IgD-negative memory B cell (primary cell): ENCODE results near the gene TMIE. TPM values are rescaled to one million over a fixed set of nuclear protein-coding genes. Genes with fewer than 3 reads are reported as not detected.
"Not testable (repeated sequence)": the region's sequence is repeated elsewhere in the genome, so short reads cannot be mapped to it uniquely, and the experiment has no call there.

Experiments used
- H3K27ac Mint-ChIP-seq, 3 donors: one replicate each; pipeline ENCODE4 v1.8.0; 2020 to 2022; ENCODE audit warnings: mild to moderate bottlenecking in 3 of 3, mixed read lengths in 3 of 3, moderate library complexity in 1 of 3
- H3K27me3 Mint-ChIP-seq: one replicate; pipeline ENCODE4 v1.8.0; 2021; ENCODE audit warnings: mixed read lengths
- H3K36me3 Mint-ChIP-seq: one replicate; pipeline ENCODE4 v1.8.0; 2020; ENCODE audit warnings: mild to moderate bottlenecking, mixed read lengths
- H3K4me1 Mint-ChIP-seq, 3 donors: one replicate each; pipeline ENCODE4 v1.8.0; 2020 to 2022; ENCODE audit warnings: mixed read lengths in 3 of 3, mild to moderate bottlenecking in 1 of 3
- H3K4me3 Mint-ChIP-seq, 4 donors: one replicate each; pipeline ENCODE4 v1.8.0; 2020 to 2022; ENCODE audit warnings: mild to moderate bottlenecking in 4 of 4, mixed read lengths in 4 of 4, moderate library complexity in 3 of 4
- H3K9me3 Mint-ChIP-seq, 3 donors: one replicate each; pipeline ENCODE4 v1.8.0; 2020 to 2021; ENCODE audit warnings: mixed read lengths in 3 of 3, mild to moderate bottlenecking in 1 of 3
- polyA plus RNA-seq: library from polyadenylated mRNA; unstranded; fragments of 300-500 nt; fragmentation: Illumina TruSeq; gene quantifications from one replicate; pipeline ENCODE4 v1.2.3, GENCODE V29; 2021

TMIE gene
- polyA plus RNA-seq, 1 donor from 2014 or later: not detected

DNA sequence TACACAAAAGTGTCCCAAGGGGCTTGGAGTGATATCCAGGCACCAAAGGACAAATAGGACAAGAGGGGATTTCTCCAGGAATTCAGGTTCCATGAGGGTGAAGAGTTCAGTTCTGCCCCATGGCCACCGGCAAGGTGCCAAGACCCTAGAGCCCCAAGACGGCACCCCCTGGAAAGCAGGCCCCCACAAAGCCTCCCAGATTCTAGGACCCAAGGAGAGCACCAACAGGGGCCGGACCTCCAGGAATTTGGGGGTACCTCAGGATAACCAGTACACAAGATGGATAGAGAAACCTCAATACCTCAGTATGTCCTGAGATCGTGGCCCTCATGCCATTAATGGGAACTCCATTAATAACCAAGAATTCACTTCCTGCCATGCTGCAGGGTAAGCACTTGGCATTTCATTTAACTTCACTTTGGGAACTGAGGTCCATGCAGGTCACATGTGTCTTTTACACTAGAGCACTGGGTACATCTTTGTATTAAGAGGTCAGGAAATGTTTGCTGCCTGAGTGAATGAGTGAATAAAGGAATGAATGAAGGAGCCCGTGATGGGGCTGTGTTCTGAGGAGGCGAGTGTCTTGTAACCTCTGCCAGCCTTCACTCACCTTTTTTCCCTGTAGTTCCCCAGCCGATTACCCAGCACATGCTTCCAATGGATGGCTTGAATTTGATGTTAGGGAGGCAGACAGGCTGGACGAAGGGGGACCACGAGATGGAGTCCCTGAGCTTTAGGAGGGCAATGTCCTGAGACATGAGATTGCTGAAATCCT is 32.0 kb downstream of the TMIE start:
- H3K27ac Mint-ChIP-seq: no peak overlapping the region
- peaks cover 7% of the 10 kb centered on the region for H3K36me3 Mint-ChIP-seq
- peaks cover 1% of the 10 kb centered on the region for H3K27me3 Mint-ChIP-seq
- H3K4me1 Mint-ChIP-seq: no peaks in the 10 kb centered on the region
- no peak overlapping the region for H3K4me3 Mint-ChIP-seq
- no peaks in the 10 kb centered on the region for H3K9me3 Mint-ChIP-seq

DNA sequence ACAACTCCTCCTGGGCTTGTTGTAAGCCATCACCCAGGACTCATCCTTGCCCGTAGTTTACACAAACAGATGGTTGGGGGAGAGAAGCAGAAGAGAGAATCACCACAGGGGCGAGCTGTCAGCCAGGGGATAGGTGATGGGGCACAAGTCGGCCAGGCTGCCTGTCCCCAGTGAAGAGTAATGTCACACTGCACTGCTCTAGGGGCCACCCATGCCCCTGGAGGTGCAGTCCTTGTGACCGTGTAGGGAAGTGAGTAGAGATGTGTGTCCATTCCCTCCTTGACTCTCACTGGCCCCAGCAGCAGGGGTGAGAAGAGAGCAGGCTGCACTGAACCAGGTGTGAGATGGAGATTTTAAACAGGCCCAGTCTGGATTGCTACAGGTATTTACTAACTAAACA is 33.6 kb downstream of the TMIE start:
- peaks cover 0 to 3% (median 2%) of the 10 kb centered on the region in 3 donors for H3K9me3 Mint-ChIP-seq
- peak overlapping the region in 1 of 3 donors; percentile 78 for H3K27ac Mint-ChIP-seq
- no peak overlapping the region for H3K4me3 Mint-ChIP-seq
- H3K4me1 Mint-ChIP-seq: no peaks in the 10 kb centered on the region
- peaks cover 4% of the 10 kb centered on the region for H3K27me3 Mint-ChIP-seq
- peaks cover 7% of the 10 kb centered on the region for H3K36me3 Mint-ChIP-seq

DNA sequence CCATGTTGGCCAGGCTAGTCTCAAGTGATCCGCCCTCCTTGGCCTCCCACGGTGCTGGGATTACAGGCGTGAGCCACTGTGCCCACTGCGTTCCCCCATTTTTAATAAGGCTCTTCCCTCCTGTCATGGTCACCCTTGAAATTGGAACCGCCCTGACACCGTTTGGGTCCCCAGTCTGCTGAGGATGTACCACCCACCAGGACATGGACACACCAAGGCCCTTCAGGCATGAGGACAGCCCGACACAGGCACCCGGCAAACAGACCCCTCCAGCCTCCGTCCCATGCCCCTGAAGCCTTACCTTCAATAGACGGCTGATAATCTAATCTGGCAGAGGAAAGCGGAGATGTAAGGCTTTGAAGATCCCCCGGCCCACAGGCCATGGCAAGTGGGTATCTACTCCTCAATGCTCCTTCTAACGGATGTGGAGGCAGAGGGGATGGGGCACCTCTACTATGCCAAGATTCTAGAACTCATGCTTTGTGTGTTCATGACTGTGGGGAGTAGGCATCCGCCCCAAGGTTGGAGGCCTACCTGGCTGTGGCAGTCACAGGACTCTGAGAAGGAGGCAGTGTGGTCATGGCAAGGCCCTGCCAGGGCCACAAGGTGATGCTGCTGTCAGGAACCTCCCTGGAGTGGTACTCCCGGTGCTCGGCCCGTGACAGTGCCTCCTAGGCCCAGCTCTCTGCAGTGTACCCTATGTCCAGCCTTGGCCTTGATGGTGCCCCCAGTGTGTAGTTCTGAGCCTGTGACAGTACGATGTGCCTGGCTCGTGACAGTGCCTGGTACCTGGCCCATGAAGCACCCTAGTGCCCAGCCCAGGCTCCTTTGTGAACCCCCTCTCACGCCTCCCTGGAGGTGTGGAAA is 35.0 kb downstream of the TMIE start:
- peaks cover 0 to 3% (median 2%) of the 10 kb centered on the region in 3 donors for H3K9me3 Mint-ChIP-seq

DNA sequence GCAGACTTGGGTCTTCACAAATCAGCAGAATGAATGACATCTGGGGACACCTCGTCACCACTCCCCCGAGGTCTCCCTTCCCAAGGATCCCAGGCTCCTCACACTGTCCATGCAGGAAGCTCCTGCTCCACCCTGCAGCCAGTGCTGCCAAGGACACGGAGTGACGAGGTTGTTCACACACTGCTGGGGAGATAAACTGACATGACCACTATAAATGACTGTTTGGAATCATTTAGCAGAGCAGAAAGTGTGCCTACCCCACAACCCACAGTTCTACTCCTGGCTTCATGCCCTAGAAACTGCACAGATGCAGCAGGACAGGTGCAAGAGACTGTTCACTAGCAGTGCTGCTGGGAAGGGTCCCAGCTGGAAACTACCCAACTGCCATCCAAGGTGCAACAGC is 36.1 kb downstream of the TMIE start:
- no peak overlapping the region for H3K4me3 Mint-ChIP-seq
- H3K4me1 Mint-ChIP-seq: no peaks in the 10 kb centered on the region
- peaks cover 0 to 3% (median 2%) of the 10 kb centered on the region in 3 donors for H3K9me3 Mint-ChIP-seq
- H3K27me3 Mint-ChIP-seq: peaks cover 8% of the 10 kb centered on the region
- peaks cover 9% of the 10 kb centered on the region for H3K36me3 Mint-ChIP-seq
- no peak overlapping the region for H3K27ac Mint-ChIP-seq

More for the DNA sequence above, 35.0 kb downstream of the TMIE start:
- H3K36me3 Mint-ChIP-seq: peaks cover 7% of the 10 kb centered on the region
- peaks cover 4% of the 10 kb centered on the region for H3K27me3 Mint-ChIP-seq
- H3K4me1 Mint-ChIP-seq: no peaks in the 10 kb centered on the region
- no peak overlapping the region for H3K27ac Mint-ChIP-seq
- no peak overlapping the region for H3K4me3 Mint-ChIP-seq

DNA sequence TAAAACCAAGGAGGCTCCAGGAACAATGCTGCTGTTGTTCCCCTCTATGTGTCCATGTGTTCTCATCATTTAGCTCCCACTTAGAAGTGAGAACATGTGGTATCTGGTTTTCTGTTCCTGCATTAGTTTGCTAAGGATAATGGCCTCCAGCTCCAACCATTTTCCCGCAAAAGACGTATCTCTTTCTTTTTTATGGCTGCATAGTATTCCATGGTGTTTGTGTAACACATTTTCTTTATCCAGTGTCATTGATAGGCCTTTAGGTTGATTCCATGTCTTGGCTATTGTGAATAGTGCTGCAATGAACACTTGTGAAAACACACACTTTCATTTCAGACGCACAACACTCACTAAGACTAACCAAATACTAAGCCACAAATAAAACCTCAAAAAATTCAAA is 38.4 kb downstream of the TMIE start:
- H3K4me3 Mint-ChIP-seq, H3K27me3 Mint-ChIP-seq, H3K27ac Mint-ChIP-seq, H3K9me3 Mint-ChIP-seq, H3K36me3 Mint-ChIP-seq, H3K4me1 Mint-ChIP-seq: not testable (repeated sequence)

DNA sequence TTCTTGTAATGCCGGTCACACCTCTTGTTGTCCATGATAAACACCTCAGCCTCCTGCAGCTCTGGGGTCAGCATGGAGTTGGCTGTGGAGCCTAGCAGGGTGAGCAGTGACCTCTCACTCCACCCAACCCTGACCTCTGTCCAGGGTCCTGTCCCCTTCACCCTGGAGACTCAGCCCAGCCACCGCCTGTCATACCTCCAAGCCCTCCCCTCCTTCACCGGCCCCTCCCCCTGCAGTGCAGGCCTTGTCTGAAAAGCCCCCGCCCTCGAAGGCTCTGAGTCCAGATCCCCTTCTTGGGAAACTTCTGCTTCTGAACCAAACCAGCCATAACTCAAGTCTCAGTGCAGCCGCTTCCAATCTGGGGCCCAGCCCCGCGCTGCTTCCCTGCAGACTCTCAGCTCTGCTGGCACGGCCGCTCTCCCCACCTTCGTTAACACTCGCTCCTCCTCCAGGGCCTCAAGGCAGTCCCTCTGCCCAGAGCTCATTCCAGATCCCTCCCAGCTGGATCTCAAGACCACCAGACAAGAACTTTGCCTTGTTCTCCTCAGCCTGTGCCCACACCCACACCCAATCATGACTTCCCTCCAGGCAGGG is 41.9 kb downstream of the TMIE start:
- H3K4me3 Mint-ChIP-seq: no peak overlapping the region
- no peak overlapping the region for H3K27ac Mint-ChIP-seq
- peaks cover 10% of the 10 kb centered on the region for H3K27me3 Mint-ChIP-seq
- H3K9me3 Mint-ChIP-seq: peaks cover 0 to 3% (median 2%) of the 10 kb centered on the region in 3 donors
- H3K36me3 Mint-ChIP-seq: peaks cover 4% of the 10 kb centered on the region
- H3K4me1 Mint-ChIP-seq: peaks cover 0 to 5% (median 0%) of the 10 kb centered on the region in 3 donors

DNA sequence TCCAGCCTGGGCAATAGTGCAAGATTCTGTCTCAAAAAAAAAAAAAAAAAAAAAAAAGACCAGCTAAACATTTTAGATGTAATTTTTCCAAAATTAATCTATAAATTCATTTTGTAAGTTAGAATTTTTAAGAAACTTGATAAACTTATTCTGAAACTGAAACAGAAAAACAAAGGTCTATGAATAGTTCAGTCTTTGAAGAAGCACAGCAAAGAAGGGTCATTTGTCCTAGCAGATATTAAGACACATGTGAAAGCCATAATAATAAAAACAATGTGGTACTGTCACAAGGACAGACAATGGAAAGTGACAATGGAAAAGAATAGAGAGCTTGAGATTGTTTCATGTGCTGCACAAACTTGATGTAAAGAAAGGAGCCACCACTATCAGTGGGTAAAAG is 45.5 kb downstream of the TMIE start:
- Mint-ChIP-seq H3K9me3 (no peaks in the 10 kb centered on the region), H3K36me3 (peaks cover 8% of the 10 kb centered on the region), H3K27me3 (peaks cover 8% of the 10 kb centered on the region), H3K27ac (no peak overlapping the region), H3K4me3 (no peak overlapping the region), H3K4me1 (peaks cover 0 to 5% (median 0%) of the 10 kb centered on the region in 3 donors)

DNA sequence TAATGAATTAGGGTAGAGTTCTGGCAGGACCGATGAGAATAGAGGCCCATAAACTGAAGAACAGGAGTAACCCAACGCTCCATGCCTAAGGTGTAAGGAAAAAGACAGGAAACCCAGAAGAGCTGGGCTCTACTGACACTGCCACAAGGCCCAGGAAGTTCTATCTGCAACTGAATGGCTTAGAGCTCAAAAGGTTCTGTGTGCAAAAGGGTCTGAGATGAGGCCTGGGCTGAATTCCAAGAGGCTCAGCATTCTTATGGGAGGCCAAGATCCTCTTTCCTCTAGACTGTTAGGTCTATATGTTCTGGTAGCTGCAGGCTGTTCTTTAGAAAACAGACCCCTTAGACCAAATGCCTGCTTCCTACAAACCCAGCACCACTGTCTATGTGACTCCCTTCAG is 47.0 kb downstream of the TMIE start:
- no peak overlapping the region for H3K27ac Mint-ChIP-seq
- H3K4me1 Mint-ChIP-seq: peaks cover 0 to 3% (median 0%) of the 10 kb centered on the region in 3 donors

DNA sequence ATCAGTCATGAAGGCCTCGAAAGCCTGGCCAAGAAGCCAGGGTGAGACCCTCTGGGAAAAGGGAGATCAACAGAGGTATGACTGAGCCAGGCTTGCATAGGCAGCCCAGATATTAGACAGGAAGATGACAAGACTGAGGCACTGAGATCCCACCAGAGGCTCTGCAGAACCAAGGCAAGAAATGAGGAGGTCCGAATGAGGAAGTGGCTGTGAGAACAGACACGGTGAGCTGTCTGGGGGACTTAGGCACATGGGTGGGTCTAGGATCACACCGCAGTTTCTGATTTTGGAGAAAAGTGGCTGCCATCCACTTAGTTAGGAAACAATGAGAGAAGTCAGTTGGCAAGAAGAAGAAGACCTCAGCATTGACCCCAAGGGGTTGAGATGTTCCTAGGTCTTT is 47.9 kb downstream of the TMIE start:
- Mint-ChIP-seq H3K36me3 (peaks cover 6% of the 10 kb centered on the region), H3K27ac (no peak overlapping the region), H3K4me3 (no peak overlapping the region), H3K4me1 (peaks cover 0 to 1% (median 0%) of the 10 kb centered on the region in 3 donors), H3K27me3 (peaks cover 4% of the 10 kb centered on the region), H3K9me3 (no peaks in the 10 kb centered on the region)

More for the DNA sequence above, 47.0 kb downstream of the TMIE start:
- H3K4me3 Mint-ChIP-seq: no peak overlapping the region
- H3K27me3 Mint-ChIP-seq: peaks cover 4% of the 10 kb centered on the region
- peaks cover 6% of the 10 kb centered on the region for H3K36me3 Mint-ChIP-seq
- no peaks in the 10 kb centered on the region for H3K9me3 Mint-ChIP-seq

DNA sequence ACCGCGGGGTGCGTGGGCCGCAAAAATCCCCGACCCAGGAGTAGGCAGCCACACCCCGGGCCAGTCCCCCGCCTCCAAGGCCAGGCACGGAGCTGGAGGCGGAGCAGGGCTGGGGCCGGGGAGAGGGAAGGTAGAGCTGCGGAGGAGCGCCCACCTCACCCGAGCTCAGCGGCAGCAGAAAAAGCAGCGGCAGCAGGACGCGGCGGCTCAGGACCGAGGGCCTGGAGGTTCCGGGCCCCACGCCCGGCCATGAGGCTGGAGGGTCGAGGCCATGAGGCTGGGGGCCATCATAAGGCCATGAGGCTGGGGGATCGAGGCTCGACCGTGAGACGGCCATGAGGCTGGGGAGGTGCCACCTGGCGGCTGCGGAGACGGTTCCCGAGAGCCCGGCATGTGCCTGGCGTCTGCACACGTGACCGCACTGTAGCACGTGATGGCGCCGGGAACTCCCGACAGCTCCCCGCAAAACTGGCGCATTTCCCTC is 49.4 kb downstream of the TMIE start:
- Mint-ChIP-seq H3K9me3 (no peaks in the 10 kb centered on the region), H3K4me3 (no peak overlapping the region), H3K4me1 (peaks cover 0 to 1% (median 0%) of the 10 kb centered on the region in 3 donors), H3K27me3 (peaks cover 3% of the 10 kb centered on the region), H3K27ac (no peak overlapping the region), H3K36me3 (peaks cover 4% of the 10 kb centered on the region)

DNA sequence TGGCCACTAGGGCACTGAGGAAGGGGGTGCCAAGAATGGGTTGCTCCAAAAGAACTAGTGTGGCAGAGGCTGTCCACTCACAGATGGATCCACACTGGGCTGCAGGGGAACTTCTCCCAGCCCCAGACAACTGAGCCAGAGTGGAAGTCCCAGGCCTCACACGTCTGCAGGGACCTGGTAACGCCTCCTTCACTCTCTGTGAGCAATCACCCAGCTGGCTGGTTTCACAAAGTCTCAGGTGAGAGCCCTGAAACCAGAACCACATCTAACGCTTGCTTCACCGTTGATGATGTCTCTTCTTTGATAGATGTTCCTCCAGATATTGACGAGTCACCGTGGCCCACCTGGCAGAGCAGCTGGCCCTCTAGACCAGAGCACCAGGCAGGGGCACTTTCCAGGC is 51.9 kb downstream of the TMIE start:
- H3K4me3 Mint-ChIP-seq, H3K27ac Mint-ChIP-seq, H3K27me3 Mint-ChIP-seq, H3K9me3 Mint-ChIP-seq, H3K4me1 Mint-ChIP-seq, H3K36me3 Mint-ChIP-seq: not testable (repeated sequence)

DNA sequence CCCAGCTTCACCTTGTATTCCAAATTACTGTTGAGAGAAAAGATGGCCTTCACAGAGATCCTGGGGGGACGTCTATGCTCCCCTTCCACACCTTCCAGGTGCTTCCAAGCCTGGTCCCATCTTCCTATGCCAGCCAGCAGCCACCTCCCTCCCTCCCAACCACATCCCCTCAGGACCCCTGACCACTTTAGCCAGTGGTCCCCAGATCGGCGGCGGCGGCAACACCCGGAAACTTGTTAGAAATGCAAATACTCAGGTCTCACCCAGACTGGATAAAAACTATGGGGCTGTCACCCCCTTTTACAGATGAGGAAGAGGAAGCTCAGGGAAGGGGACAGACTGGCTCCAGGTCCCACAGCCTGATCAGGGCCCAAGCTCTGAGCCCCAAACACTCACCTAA is 54.5 kb downstream of the TMIE start:
- Mint-ChIP-seq H3K9me3 (peaks cover 0 to 3% (median 0%) of the 10 kb centered on the region in 3 donors), H3K27me3 (peaks cover 4% of the 10 kb centered on the region), H3K27ac (no peak overlapping the region), H3K4me1 (no peaks in the 10 kb centered on the region), H3K36me3 (peaks cover 2% of the 10 kb centered on the region), H3K4me3 (no peak overlapping the region)

DNA sequence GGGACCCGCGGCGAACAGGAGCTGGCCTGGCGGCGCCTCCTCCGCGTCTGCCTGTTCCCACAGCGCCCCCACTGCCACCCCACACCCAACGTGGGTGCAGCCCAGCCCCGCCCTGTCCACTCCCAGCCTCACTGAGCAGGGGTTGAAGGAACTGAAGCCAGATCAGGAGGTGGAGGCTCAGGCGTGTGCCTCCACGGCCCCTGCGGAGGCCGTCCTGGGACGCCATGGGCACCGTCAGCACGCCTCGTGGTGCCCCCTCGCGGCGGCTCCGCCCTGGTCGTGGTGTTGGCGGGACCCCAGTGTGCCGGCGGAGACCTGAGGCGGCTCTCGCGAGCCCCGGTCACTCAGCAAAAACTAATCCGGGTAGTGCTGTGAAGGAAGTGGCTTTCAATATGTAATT is 55.5 kb downstream of the TMIE start:
- Mint-ChIP-seq H3K4me3 (no peak overlapping the region), H3K27me3 (peaks cover 5% of the 10 kb centered on the region), H3K27ac (no peak overlapping the region), H3K36me3 (peaks cover 2% of the 10 kb centered on the region), H3K9me3 (peaks cover 0 to 3% (median 0%) of the 10 kb centered on the region in 3 donors), H3K4me1 (no peaks in the 10 kb centered on the region)

DNA sequence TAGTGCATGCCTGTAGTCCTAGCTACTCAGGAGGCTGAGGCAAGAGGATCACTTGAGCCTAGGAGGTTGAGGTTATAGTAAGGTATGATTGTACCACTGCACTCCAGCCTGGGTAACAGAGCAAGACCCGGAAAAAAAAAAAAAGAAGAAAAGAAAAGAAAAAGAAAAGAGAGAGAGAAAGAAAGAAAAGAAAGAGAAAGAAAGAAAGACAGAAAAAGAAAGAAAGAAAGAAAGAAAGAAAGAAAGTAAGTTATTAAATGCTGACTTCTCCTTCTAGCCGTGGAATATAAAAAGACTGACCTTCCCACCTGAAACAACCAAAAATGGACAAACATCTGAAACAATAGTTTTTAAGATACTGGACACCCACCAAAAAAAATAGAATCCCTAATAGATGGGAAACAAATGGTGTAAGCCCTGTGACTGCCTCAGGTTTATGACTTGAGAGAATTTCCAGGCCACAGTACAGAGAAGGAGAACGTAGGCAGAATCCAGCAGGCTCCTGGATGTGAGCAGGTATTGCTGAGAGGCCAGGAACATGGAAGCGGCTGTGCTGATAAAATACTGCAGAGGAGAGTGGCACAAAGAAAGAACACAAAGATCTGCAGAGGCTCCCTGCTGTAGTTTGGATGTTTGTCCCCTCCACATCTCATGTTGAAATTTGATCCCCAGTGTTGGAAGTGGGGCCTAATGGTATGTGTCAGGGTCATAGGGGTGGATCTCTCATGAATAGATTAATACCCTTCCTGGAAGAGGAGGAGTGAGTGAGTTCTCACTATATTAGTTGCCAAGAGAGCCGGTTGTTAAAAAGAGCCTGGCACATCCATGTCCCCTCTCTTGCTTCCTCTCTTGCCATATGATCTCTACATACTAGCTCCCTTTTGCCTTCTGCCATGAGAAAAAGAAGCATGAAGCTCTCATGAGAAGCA is 58.3 kb downstream of the TMIE start:
- no peaks in the 10 kb centered on the region for H3K4me1 Mint-ChIP-seq
- peaks cover 4% of the 10 kb centered on the region for H3K36me3 Mint-ChIP-seq
- H3K4me3 Mint-ChIP-seq: no peak overlapping the region
- no peak overlapping the region for H3K27ac Mint-ChIP-seq
- peaks cover 0 to 17% (median 16%) of the 10 kb centered on the region in 3 donors for H3K9me3 Mint-ChIP-seq
- H3K27me3 Mint-ChIP-seq: peaks cover 5% of the 10 kb centered on the region
